DMS79 treated with DMSO at 0.1 percent for 48 hours (cell line): Measurements from ENCODE around the gene WASF2.
"Not testable (repeated sequence)": the region's sequence is repeated elsewhere in the genome, so short reads cannot be mapped to it uniquely, and the experiment has no call there.

Experiments used
- DNase-seq: peaks from one replicate; lab custom pipeline; 2025; lab: John Stamatoyannopoulos, UW

The WASF2 gene

GRCh38 chr1:27521861-27522431 is 32.0 kb upstream of the WASF2 start:
- no peak for DNase-seq

GRCh38 chr1:27521336-27521831 is 31.4 kb upstream of the WASF2 start:
- DNase-seq, result no peak

- DNase-seq, result no peak
Measured at GRCh38 chr1:27520651-27521050, 30.7 kb upstream of the WASF2 start.

- DNase-seq, result peak; percentile 83
Measured at GRCh38 chr1:27519331-27520258, 29.6 kb upstream of the WASF2 start.

DNA sequence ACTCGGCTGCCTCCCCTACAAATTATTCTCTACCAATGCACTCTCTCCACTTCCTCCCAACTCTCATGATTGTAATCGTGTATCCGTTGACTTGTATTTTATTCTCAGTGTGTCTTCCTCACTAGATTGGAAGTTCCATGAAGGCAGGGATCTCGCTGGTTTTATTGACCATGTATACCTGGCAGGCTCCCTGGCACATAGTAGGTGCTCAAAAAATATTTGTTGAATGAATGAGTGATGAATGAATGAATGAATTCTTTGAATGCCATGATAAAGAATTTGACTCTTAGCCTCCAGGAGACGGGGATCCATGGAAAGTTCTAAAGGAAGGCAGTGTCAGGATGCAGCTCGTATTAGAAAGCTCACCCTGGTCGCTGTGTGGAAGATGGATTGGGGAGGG is 28.8 kb upstream of the WASF2 start:
- DNase-seq, result no peak

DNA sequence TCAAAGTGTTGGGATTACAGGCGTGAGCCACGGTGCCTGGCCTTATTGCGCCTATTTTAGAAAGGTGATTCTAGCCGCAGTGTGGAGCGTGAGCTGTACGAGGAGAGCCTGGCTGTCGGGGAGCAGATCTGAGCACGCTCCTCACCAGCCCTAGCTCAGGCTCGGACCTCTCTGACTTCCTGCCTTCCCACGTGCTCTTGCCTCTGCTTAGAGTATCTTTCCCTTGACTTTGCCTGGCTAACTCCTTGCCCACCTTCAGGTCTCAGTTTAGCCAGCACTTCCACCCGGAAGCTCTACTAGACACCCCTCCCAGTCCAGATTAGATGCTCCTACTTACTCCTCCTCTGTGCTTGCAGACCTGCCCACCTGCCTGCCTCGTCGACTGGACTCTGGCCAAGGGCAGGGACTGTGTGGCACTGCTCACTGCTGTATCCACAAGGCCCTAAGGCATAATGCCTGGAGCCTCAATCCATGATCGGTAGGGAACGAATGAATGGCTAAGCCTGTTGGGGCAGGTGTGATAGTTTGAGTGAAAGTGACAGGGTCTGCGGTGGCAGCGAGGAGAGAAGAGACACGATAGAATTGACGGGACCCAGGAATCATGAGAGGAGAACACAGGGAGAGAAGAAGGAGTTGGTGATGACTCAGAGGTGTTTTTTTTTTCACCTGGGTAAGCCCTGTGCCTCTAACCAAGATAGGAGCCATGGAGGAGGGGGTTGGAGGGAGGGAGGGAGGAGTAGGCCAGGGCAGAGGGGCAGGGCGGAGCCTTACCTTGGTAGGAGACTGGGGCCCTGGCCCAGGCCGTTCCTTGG is 28.1 kb upstream of the WASF2 start:
- DNase-seq, result peak; percentile 62

DNA sequence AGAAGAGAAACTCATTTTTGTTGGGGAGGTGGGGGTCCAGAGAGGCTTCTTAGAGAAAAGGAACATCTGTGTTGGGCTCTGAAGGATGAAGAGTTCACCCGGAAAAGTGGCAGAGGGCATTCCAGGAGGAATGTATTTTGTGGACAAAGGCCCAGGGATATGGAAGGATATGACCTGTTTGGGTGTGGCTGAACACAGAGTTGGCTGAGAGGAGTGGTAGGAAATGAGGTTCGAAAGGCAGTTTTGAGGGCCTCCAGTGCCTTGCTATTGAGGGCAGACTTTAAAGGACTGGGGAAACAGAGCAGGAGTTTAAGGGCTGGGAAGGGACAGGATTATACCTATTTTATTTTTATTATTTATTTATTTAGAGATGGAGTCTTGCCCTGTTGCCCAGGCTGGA is 27.3 kb upstream of the WASF2 start:
- no peak for DNase-seq

- no peak for DNase-seq
Measured at GRCh38 chr1:27515626-27516025, 25.7 kb upstream of the WASF2 start.

GRCh38 chr1:27513958-27514357 is 24.0 kb upstream of the WASF2 start:
- DNase-seq, result no peak

GRCh38 chr1:27513528-27513927 is 23.6 kb upstream of the WASF2 start:
- DNase-seq, result no peak

DNA sequence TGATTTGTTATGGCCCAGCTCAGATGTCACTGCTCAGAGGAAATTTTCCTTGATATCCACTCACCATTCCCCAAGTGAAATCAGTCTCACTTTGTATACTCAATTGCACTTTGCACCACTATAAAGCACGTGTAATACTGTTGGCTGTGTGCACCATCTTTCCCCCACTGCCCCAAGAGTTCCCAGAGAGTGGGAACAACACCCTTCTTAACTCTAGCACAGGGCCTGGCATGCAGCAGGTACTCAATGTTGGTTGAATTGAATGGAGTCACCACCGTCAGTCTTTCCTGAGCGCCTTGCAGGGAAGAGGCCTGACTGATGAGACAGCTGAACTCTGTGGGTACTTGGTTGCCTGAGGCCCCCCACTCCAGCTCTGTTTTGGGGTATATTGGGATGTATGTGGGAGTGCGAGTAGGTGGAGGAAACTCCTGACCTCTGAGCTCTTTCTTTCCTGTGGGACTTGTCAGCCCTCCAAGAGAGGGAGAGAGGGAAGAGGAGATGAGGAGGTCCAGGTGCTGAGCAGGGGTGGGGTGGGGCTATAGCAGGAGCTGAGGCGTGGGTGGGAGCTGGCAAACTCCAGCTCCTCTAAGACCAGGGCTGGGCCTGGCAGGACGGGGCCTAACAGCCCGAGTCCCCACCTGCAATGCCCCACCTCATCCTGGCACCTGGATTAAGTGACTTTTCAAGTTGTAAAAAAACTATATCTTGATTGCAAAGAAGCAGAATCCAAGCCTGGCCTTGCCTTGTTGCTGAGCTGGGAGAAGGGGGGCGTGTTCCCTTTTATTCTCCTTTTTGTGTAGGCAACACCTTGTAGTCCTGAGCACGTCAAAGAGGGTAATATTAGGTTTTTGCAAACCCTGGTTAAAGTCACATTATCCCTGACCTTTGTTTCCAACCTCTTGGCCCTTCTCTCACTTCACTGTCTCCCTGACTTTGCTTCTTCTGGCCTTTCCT is 19.4 kb upstream of the WASF2 start:
- DNase-seq, result peak; percentile 13

DNA sequence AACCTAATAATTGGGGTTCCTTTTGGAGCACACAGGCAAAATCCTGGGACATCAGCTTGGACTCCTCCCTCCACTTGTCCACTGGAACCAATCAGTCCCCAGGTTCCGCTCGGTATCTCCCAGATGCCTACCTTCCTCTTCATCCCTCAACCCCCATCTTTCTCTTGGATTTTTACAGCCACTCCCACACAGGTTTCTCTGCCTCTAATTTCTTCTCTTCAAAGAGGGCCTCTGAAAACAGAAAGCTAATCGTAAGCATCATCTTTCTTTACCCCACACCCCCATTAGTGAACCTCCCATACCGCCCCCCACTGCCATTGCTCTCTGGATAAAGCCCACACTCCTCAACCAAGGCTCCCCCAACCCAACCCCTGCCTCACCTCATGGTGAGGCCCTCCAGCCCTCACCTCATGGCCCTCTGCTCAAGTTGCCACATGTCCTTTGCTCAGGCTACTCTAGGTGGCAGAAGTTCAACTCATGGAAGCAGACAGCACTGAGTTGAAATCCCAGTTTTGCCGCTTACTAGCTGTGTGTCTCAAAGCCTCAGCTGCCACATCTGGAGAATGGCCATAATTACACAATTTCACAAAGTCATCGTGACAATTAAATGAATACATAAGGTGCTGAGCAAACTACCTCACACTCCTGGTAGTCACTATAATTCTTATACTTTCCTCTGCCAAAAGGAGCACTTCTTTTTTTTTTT is 18.1 kb upstream of the WASF2 start:
- DNase-seq, result no peak

DNA sequence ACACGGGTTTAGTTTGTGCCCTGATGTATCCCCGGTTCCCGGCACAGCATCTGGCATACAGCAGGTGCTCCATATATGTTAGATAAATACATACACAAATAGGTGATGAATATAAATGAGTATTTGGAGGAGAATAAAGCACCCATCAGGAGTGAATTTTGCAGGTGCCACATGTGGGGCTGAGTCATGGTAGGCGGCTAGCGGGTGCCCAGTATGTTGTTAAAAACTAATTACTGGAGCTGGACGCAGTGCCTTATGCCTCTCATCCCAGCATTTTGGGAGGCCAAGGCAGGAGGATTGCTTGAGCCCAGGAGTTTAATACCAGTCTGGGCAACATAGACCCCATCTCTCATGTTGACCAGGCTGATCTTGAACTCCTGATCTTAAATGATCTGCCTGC is 16.7 kb upstream of the WASF2 start:
- no peak for DNase-seq

GRCh38 chr1:27505420-27505680 is 15.4 kb upstream of the WASF2 start:
- DNase-seq, result no peak

DNA sequence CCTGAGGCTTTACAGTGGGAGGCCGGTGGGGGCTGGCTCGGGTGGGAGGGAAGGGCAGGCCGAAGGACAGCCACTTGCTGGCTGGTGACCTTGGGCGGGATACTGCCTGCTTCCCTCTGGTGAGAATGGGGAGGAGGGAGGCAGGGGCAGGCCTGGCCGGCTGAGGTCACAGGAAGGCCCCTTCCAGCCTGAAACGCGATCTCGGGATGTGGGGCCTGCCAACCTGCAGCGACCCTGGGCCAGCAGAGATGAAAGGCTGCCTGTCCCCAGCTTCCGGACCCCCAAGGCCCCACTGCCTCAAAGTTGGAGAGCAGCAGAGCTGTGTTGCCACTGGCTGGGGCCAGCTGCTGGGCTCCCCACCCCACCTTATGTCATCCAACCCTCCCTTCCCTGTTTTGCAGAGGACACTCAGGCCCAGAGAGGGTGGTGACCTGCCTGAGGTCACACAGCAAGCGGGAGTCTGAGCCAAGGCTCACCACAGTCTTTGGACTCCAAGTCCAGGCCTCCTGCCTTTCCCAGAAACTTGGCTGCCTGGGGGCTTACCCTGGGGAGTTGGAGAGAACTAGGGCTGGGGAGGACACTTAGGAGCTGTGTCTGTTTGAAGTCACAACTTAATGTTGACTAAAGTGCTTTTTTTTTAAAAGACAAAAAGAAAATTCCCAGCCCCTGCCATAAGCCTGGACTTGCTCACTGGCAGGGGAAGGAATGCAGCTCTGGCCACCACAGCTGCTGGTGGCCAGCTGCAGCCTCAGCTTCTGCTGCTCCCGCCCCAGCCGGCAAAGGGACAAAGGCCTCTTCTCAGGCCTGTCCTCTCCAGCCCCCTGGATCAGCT is 14.8 kb upstream of the WASF2 start:
- no peak for DNase-seq

- DNase-seq, result no peak
Measured at GRCh38 chr1:27503844-27504587, 14.0 kb upstream of the WASF2 start.

GRCh38 chr1:27503033-27503432 is 13.1 kb upstream of the WASF2 start:
- no peak for DNase-seq

- not testable (repeated sequence) for DNase-seq
Measured at GRCh38 chr1:27501159-27501558, 11.2 kb upstream of the WASF2 start.

DNA sequence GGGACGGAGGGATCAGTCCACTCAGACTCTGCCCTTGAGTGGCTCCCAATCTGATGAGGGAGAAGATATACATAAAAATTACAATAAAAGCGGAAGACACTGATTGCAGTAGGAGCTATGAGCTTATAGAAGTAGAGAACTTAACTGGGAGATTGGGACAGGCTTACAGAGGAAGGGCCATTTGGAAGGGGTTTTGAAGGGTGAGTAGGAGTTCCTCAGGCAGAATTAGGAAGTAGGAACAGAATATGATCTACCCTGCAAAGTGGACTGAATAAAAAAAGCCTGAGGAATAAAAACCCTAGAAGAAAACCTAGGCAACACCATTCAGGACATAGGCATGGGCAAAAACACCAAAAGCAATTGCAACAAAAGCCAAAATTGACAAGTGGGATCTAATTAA is 9.2 kb upstream of the WASF2 start:
- no peak for DNase-seq
